Measurements from ENCODE around the gene ENTPD6. TPM values are rescaled to one million over a fixed set of nuclear protein-coding genes. Genes with fewer than 3 reads are reported as not detected.

Gene ENTPD6
- total RNA-seq, 2 donors from 2014 or later = 135 to 157 TPM

Other genes starting within 250 kb of the ENTPD6 start
- 1 to 10 TPM in 1 of 2 donors, under 1 TPM in 1; 0.85 to 1.8 TPM for gene CST7, start 246.4 kb upstream of the ENTPD6 start, total RNA-seq
- gene APMAP, start 203.0 kb upstream of the ENTPD6 start, total RNA-seq = 10 to 100 TPM; 44.5 to 53.4 TPM
- gene ACSS1, start 137.6 kb upstream of the ENTPD6 start, total RNA-seq = 10 to 100 TPM; 37.8 to 43.6 TPM
- gene VSX1, start 113.6 kb upstream of the ENTPD6 start, total RNA-seq = not detected
- 100 to 1,000 TPM; 275 to 329 TPM for gene PYGB, start 52.4 kb downstream of the ENTPD6 start, total RNA-seq
- 10 to 100 TPM; 42.4 to 76.1 TPM for gene ABHD12, start 195.1 kb downstream of the ENTPD6 start, total RNA-seq
- gene GINS1, start 212.0 kb downstream of the ENTPD6 start, total RNA-seq = 1 to 10 TPM; 2.7 to 5.0 TPM